Measurements from ENCODE around the gene KCNB1.

The KCNB1 gene

GRCh38 chr20:49444553-49444990 is 37.9 kb downstream of the KCNB1 start:
- FAIRE-seq: no peak
- no peak for DNase-seq (ENCODE audit: low spot score)

DNA sequence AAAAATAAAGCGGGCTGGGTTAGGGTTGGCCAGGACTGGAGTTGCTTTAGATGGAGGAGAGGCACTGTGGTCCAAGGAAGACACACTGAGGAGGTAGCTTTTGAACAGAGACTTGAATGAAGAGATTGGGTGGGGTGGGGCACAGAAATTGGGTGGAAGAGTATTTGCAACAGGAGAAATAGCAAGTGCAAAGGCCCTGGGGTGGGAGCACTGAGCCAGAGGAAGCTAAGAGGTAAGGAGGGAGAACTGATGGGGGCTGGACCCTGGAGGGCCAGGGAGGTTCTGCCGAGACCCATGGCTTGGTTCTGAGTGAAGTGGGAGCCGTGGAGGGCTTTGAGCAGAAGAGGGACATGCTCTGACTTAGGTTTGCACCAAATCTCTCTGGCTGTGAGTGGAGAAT is 45.4 kb downstream of the KCNB1 start:
- FAIRE-seq (no peak), DNase-seq (ENCODE audit: low spot score) (no peak)

- FAIRE-seq (no peak), DNase-seq (ENCODE audit: low spot score) (no peak)
These were observed 46.8 kb downstream of the KCNB1 start for GRCh38 chr20:49435639-49436038.

DNA sequence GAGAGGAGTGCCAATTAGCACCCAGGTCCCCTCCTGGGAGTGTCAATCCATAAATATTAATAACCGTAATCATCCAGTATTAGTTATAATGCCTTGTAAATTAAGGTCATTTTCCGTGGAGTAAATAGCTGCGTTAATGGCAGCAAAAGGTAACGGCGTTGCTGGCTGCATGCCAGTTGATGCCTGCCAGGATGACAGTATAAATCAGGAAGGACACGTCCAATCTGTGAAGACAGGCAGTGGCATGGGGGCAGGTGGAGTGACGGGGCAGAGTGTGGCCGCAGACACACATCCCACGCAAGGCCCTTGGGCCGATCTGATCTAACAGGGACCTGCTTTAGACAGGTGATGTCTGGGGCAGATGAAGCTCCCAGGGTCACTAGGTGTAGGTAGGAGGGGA is 49.1 kb downstream of the KCNB1 start:
- FAIRE-seq (no peak), DNase-seq (ENCODE audit: low spot score) (no peak)

GRCh38 chr20:49432550-49432949 is 49.9 kb downstream of the KCNB1 start:
- DNase-seq (ENCODE audit: low spot score): no peak
- no peak for FAIRE-seq

DNA sequence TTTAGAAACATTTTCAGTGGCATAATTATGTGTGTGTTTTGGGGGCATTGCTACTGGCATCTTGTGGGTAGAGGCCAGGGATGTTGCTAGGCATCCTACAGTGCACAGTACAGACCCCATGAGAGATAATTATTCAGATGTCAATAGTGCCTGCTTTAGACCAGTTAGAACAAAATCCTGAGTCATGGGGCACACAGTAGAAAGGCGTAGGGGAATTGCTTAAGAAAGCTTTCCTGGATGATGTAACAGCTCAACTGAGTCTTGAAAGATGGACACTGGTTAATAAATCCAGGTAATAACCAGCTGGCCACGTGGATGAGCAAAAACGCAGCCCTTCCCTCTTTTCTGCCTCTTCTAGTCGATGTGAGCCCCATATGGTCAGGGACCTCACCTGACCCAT is 51.1 kb downstream of the KCNB1 start:
- DNase-seq (ENCODE audit: low spot score): no peak
- no peak for FAIRE-seq

DNA sequence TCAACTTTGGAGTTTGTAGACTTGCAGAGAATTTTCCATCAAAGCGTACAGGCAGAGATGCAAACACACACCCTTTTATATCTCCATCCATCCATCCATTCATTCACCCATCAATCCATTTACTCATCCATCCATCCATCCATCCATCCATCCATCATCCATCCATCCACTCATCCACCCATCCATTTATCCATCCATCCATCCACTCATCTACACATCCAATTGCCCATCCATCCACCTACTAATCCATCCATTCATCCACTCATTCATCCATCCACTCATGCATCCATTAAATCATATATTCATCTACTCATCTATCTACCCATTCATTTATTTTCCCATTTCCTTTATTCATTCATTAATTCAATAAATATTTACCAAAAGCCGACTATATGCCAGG is 52.1 kb downstream of the KCNB1 start:
- FAIRE-seq (no peak), DNase-seq (ENCODE audit: low spot score) (no peak)

DNA sequence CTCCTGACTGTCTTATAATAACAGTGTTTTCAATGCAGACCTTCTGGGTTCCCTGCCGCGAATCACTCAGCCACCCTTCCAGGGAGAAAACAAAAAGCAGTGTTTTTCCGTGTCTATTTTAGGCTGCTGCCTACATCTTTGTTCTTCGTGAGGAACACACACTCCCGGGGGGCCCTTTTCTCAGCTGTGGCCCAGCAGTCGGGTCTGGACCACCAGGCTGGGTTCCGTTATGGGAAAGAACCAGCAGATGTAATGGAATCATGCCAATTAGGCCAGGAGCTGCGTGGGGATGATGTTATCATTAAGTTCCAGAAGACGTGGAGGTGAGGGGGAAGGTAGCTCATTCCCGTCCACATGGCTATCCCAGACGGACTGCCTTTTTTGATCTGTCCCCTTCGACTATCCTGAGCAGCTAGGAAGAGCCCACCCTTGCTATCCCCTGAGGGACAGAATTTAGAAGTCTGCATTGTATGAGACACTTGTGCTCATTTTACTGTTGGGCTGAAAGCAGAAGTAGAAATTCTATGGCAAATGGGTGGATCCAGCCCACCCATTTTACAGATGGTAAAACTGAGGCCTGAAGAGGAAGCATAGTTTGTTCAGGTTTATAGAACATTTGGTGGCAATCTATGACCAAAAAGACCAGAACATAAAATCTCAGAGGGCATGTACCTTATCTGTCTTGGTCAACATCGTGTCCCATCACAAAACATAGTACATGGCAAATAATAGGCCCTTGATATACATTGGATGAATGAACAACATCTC is 54.5 kb downstream of the KCNB1 start:
- FAIRE-seq (no peak), DNase-seq (ENCODE audit: low spot score) (no peak)

- DNase-seq (ENCODE audit: low spot score) (no peak), FAIRE-seq (no peak)
These were observed 55.6 kb downstream of the KCNB1 start for GRCh38 chr20:49426873-49427272.

DNA sequence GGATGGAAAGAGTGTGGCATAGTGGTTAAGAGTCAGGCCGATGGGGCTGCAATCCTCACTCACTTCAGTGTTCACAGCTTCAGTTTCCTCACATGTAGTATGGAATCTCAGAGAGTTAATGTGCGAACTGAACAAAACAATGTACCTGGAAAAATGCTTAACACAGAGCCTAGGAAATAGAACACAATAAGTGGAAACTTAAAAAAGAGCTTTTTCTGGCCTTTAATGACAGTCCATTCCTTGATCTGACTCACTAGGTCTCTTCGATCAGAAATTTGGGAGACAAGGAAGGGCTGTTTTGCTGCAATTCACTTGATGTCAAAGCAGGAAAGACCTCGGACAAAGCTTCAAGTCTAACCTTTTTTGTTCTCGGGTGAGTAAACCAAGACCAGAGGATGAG is 56.1 kb downstream of the KCNB1 start:
- FAIRE-seq (no peak), DNase-seq (ENCODE audit: low spot score) (no peak)

- DNase-seq (ENCODE audit: low spot score): no peak
- FAIRE-seq: no peak
These were observed 57.9 kb downstream of the KCNB1 start for GRCh38 chr20:49424536-49424935.

DNA sequence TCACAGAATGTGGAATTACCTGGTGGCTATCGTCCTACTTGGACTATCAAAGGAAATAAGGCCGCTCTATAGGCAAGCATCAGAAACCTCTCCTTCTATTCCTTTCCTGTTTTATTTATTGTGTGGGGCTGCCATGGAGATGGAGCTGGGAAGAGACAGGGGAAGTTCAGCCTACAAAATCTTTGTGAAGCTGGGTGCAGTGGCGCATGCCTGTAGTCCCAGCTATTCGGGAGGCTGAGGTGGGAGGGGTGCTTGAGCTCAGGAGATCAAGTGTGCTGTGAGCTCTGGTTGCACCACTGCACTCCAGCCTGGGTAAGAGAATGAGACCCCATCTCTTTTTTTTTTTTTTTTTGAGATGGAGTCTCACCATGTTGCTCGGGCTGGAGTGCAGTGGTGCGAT is 60.3 kb downstream of the KCNB1 start:
- no peak for DNase-seq (ENCODE audit: low spot score)
- no peak for FAIRE-seq

DNA sequence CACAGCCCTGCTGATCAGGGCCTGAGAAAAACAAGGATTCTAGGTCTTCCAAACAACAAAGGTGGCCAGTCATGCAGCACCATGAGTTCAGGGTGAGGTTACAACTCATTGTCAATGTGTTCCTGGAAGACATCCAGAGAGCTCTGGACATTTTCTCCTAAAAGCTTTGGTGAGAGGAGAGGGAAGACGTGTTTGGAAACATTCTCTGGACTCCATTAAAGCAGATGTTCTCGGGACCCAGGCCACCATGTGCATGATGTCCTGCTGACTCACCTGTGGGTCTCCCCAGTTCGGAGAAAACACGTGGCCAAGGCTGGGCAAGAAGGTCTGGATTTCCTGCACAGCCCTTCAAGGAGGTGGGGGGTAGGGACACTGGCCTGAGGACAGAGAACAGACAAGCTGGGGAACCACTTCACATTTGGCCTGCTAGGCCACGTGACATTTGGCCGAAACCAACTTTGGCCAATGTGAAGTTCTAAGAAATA is 61.6 kb downstream of the KCNB1 start:
- DNase-seq (ENCODE audit: low spot score): no peak
- no peak for FAIRE-seq

- FAIRE-seq (no peak), DNase-seq (ENCODE audit: low spot score) (no peak)
These were observed 62.2 kb downstream of the KCNB1 start for GRCh38 chr20:49420292-49420691.

GRCh38 chr20:49419785-49420184 is 62.7 kb downstream of the KCNB1 start:
- FAIRE-seq: no peak
- DNase-seq (ENCODE audit: low spot score): no peak

GRCh38 chr20:49418809-49419208 is 63.7 kb downstream of the KCNB1 start:
- no peak for DNase-seq (ENCODE audit: low spot score)
- no peak for FAIRE-seq

DNA sequence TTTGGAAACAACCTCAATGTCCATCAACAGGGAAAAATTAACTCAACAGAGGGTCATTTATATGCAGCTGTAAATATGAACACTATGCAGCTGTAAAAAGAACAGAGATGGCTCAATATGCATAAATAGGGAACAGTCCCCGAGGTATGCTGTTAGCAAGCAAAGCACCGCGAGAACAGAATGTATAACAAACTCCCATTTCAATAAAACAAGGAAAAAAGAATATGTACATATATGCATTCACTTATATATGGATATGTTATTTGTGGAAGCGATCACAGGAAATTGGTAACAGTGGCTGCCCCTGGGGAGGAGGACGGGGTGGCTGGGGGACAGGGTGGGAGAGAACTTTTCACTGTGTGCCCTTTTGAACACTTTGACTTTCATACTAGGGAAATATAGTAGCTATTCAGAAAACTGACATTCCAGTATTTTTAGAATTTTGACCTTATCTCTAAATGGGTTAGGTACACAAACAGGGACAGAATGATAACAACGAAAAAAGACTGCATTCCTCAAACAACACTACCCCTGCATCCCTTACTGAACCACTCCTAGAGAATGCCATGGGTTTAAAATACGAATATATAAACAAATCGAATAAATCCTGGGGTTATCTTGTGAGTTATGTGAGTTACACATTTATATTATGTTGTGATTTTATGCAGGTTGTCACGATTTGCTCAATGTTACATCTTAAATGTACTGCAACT is 64.5 kb downstream of the KCNB1 start:
- FAIRE-seq (no peak), DNase-seq (ENCODE audit: low spot score) (no peak)

DNA sequence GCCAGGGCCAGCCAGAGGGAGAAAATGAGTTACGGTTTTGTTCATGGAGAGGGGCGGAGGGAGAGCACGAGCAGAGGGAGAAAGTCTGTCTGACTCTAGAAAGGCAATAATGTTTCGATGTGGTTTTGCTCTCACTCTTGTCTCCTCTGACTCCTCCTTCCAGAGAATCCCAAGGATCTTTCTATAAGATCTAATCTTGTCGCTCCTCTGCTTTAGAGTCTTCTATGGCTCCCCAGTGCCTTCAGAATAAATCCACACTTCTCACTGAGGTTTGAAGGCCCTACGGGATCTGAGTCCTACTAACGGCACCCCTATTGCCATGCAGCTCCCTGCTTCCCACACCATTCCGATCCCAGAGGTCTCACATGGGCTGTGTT is 66.8 kb downstream of the KCNB1 start:
- DNase-seq (ENCODE audit: low spot score) (no peak), FAIRE-seq (no peak)

- no peak for DNase-seq (ENCODE audit: low spot score)
- FAIRE-seq: no peak
These were observed 67.3 kb downstream of the KCNB1 start for GRCh38 chr20:49415005-49415667.

GRCh38 chr20:49413677-49414076 is 68.8 kb downstream of the KCNB1 start:
- DNase-seq (ENCODE audit: low spot score): no peak
- FAIRE-seq: no peak

GRCh38 chr20:49412953-49413352 is 69.5 kb downstream of the KCNB1 start:
- FAIRE-seq: no peak
- no peak for DNase-seq (ENCODE audit: low spot score)

DNA sequence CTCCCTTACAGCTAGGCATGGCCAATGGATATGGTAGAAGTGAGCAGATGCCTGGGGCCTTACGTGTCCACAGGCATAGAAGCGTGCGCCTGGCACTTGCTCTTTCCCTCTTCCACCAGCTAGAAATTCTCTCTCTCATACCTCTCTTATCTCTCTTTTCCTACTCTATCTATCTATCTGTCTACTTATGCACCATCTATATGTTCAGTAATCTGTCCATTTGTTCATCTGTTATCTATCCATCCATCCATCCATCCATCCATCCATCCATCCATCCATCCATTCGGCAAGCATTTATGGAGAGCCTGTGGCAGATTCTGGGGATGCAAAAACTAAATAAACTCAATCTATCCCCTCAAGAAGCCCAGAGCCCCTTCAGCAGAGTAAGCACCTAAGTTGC is 70.2 kb downstream of the KCNB1 start:
- DNase-seq (ENCODE audit: low spot score) (no peak), FAIRE-seq (no peak)
